K562 (cell line): ENCODE measurements around the gene ATAD2B. TPM values are rescaled to one million over a fixed set of nuclear protein-coding genes. Genes with fewer than 3 reads are reported as not detected.

Experiments
- ATAC-seq: fragments of 200-7000 bp; cut with Tn5 transposase; 3 replicates; pipeline ENCODE4 v1.9.1; 2020; ENCODE audit warnings: moderate library complexity
- BruUV-seq: library from RNA; stranded (reverse); fragments of 400-500 nt; replicated peaks from 2 replicates; lab custom pipeline; 2021; lab: Mats Ljungman, UMichigan
- CTCF ChIA-PET: fragments of 300-600 bp; formaldehyde crosslinking; extraction: SDS; loops from one replicate; lab custom pipeline; 2021; ENCODE audit warnings: low intra/inter-chr PET ratio; lab: Yijun Ruan, JAX
- POLR2A ChIA-PET: fragments of 300-600, 350-650 bp; sonication (Branson Sonifier 250); formaldehyde crosslinking; extraction: SDS; loops from one replicate; lab custom pipeline; 2021; ENCODE audit warnings: antibody characterized with exemption, inconsistent platforms; lab: Yijun Ruan, JAX
- DNase-seq, 4 experiments: peaks; one replicate each; pipeline versions ENCODE4 v3.0.0 to v3.0.0-alpha.2; 2011 to 2018; ENCODE audit warnings: low spot score in 3 of 4, mixed read lengths in 3 of 4; ENCODE audit errors: extremely low read depth in 1 of 4
- FAIRE-seq: peaks from 2 replicates; lab custom pipeline; 2011; peaks lifted over from hg19 to GRCh38; lab: Jason Lieb, UNC
- H2AFZ ChIP-seq: 2 replicates; pipeline ENCODE4 v1.6.0; 2011; ENCODE audit warnings: low read depth, low read length, control low read depth, inconsistent platforms
- H3K27ac ChIP-seq: fragments of 200-600 bp; 3 replicates; pipeline ENCODE4 v1.8.0; 2011; ENCODE audit warnings: low read depth, mild to moderate bottlenecking, control low read depth, inconsistent platforms, low read length, moderate library complexity, mixed read lengths; ENCODE audit errors: extremely low read depth
- H3K27me3 ChIP-seq, 2 experiments: fragments of 300-600 bp in 1 of 2; 2 replicates in 1 of 2; 3 replicates in 1 of 2; pipeline versions ENCODE4 v1.6.0 to v1.8.0; 2011; ENCODE audit warnings: inconsistent platforms in 2 of 2, low read length in 2 of 2, mild to moderate bottlenecking in 1 of 2, mixed read lengths in 1 of 2, moderate library complexity in 1 of 2; ENCODE audit not compliant: control insufficient read depth in 2 of 2, insufficient read depth in 2 of 2
- H3K36me3 ChIP-seq: fragments of 300-600 bp; 3 replicates; pipeline ENCODE4 v1.8.0; 2011; ENCODE audit warnings: mild to moderate bottlenecking, low read length, inconsistent platforms; ENCODE audit not compliant: control insufficient read depth, insufficient read depth
- H3K4me1 ChIP-seq, 2 experiments: fragments of 200-600 bp in 1 of 2; replicated peaks in 1 of 2; 2 replicates in 1 of 2; 3 replicates in 1 of 2; pipeline versions ENCODE4 v1.5.1 to v1.8.0; 2011; ENCODE audit warnings: inconsistent platforms in 2 of 2, low read length in 2 of 2, mild to moderate bottlenecking in 1 of 2, mixed read lengths in 1 of 2, moderate library complexity in 1 of 2; ENCODE audit not compliant: control insufficient read depth in 2 of 2, insufficient read depth in 2 of 2
- H3K4me2 ChIP-seq: 2 replicates; pipeline ENCODE4 v1.6.1; 2011; ENCODE audit warnings: low read length, control low read depth, inconsistent platforms, mixed read lengths; ENCODE audit not compliant: insufficient read depth
- H3K4me3 ChIP-seq: fragments of 200-600 bp; sonication (generic), shearing (Covaris generic); 2 replicates; pipeline ENCODE4 v1.5.1; 2016; ENCODE audit warnings: control low read depth, inconsistent platforms
- H3K79me2 ChIP-seq: fragments of 200-600 bp; 3 replicates; pipeline ENCODE4 v1.8.0; 2011; ENCODE audit warnings: low read length, inconsistent platforms; ENCODE audit not compliant: control insufficient read depth, insufficient read depth
- H3K9ac ChIP-seq, 2 experiments: 2 replicates each; pipeline versions ENCODE4 v1.6.0 to v1.6.1; 2011; ENCODE audit warnings: low read depth in 2 of 2, low read length in 2 of 2, control low read depth in 1 of 2, inconsistent platforms in 1 of 2, mild to moderate bottlenecking in 1 of 2, mixed read lengths in 1 of 2; ENCODE audit not compliant: insufficient read depth in 1 of 2
- H3K9me1 ChIP-seq: one replicate; pipeline ENCODE4 v1.6.0; 2011; ENCODE audit warnings: inconsistent platforms, mild to moderate bottlenecking, low read length, moderate library complexity; ENCODE audit not compliant: control insufficient read depth, insufficient read depth
- H3K9me3 ChIP-seq: replicated peaks from 2 replicates; pipeline ENCODE4 v1.5.1; 2011; ENCODE audit warnings: low read depth, low read length, inconsistent platforms; ENCODE audit not compliant: control insufficient read depth, insufficient read depth
- H4K20me1 ChIP-seq: replicated peaks from 2 replicates; pipeline ENCODE4 v1.6.1; 2011; ENCODE audit warnings: low read length, inconsistent platforms, mixed read lengths; ENCODE audit not compliant: control insufficient read depth, insufficient read depth
- EP400 ChIP-seq: fragments of 450-650 bp; IDR thresholded peaks from 2 replicates; pipeline ENCODE4 v1.6.1; 2017; ENCODE audit warnings: antibody characterized with exemption, mild to moderate bottlenecking, moderate library complexity
- FOXJ3 ChIP-seq: sonication (generic); formaldehyde crosslinking; IDR thresholded peaks from 2 replicates; pipeline ENCODE4 v1.4.0; 2020; ENCODE audit warnings: mild to moderate bottlenecking, missing genetic modification reagents
- HDAC8 ChIP-seq: fragments of 450-650 bp; IDR thresholded peaks from 2 replicates; pipeline ENCODE4 v1.6.1; 2016; ENCODE audit warnings: mild to moderate bottlenecking, missing genetic modification characterization, moderate library complexity, missing compliant biosample characterization
- HNRNPLL ChIP-seq: fragments of 200-400 bp; formaldehyde crosslinking; IDR thresholded peaks from 2 replicates; pipeline ENCODE4 v1.6.1; 2017; ENCODE audit warnings: low read length, low read depth, mild to moderate bottlenecking; ENCODE audit not compliant: poor library complexity, severe bottlenecking
- KAT7 ChIP-seq: sonication (generic); formaldehyde crosslinking; IDR thresholded peaks from 2 replicates; pipeline ENCODE4 v1.8.0; 2022; ENCODE audit warnings: missing genetic modification reagents, mild to moderate bottlenecking, borderline replicate concordance
- KDM2B ChIP-seq: fragments of 250-450 bp; sonication (Bioruptor Pico); IDR thresholded peaks from 2 replicates; pipeline ENCODE4 v1.8.0; 2021; ENCODE audit warnings: mild to moderate bottlenecking, moderate library complexity
- UBTF ChIP-seq, 2 experiments: IDR thresholded peaks; 2 replicates each; pipeline ENCODE4 v1.6.1; 2012; ENCODE audit warnings: improper control_type of control experiment in 2 of 2, low read depth in 2 of 2, low read length in 2 of 2, borderline replicate concordance in 1 of 2
- XRCC5 ChIP-seq: fragments of 200-400 bp; formaldehyde crosslinking; IDR thresholded peaks from 2 replicates; pipeline ENCODE4 v1.6.1; 2017; ENCODE audit warnings: low read depth, mild to moderate bottlenecking, low read length
- ZNF232 ChIP-seq: sonication (generic); formaldehyde crosslinking; IDR thresholded peaks from 2 replicates; pipeline ENCODE4 v1.8.0; 2022; ENCODE audit warnings: mild to moderate bottlenecking, missing genetic modification reagents
- ZNF263 ChIP-seq: sonication (generic); formaldehyde crosslinking; IDR thresholded peaks from 2 replicates; pipeline ENCODE4 v1.8.0; 2022; ENCODE audit warnings: mild to moderate bottlenecking, missing genetic modification reagents, borderline replicate concordance
- ZNF518B ChIP-seq: fragments of 250-450 bp; sonication (Bioruptor Pico); IDR thresholded peaks from 2 replicates; pipeline ENCODE4 v1.5.0; 2021; ENCODE audit warnings: mild to moderate bottlenecking, moderate library complexity
- ZNF785 ChIP-seq: fragments of 250-450 bp; sonication (Bioruptor Pico); IDR thresholded peaks from 2 replicates; pipeline ENCODE4 v1.4.0; 2020; ENCODE audit warnings: mild to moderate bottlenecking
- WGBS: fragments of 100-300 bp; shearing (Covaris generic); methylation state at CpG from one replicate; pipeline ENCODE4 v1.1.6; 2016; ENCODE audit warnings: low coverage, mixed read lengths; ENCODE audit not compliant: insufficient coverage; ENCODE audit errors: missing lambda C conversion rate; 5-methylcytosine and 5-hydroxymethylcytosine counted together
- in situ Hi-C: fragments of 300-500 bp; cut with MboI; formaldehyde crosslinking; loops from 4 replicates; pipeline ENCODE4 v1.15.0; 2018; ENCODE audit warnings: inconsistent platforms, mixed read lengths
- intact Hi-C: fragments of 100-400 bp; cut with micrococcal nuclease; formaldehyde crosslinking; loops from 2 replicates; pipeline ENCODE4 v1.14.2; 2022
- polyA plus RNA-seq, 8 experiments: library from polyadenylated mRNA; depleted of rRNA in 4 of 8; stranded (reverse) in 5 of 8; unstranded in 3 of 8; fragments of >200 nt; fragmentation: Nextera tagmentation in 2 of 8; fragmentation: Illumina TruSeq in 1 of 8; extraction: Ambion mirVana in 2 of 8; extraction: Trizol in 1 of 8; gene quantifications; 2 replicates each; pipeline versions ENCODE4 v1.2.1 to v1.2.3, GENCODE V29; 2011 to 2014; ENCODE audit warnings: inconsistent platforms in 1 of 8, missing spikeins in 1 of 8
- total RNA-seq, 7 experiments: library from RNA; depleted of rRNA in 6 of 7; stranded (reverse); fragments of >200 nt in 6 of 7; fragmentation: Illumina TruSeq in 2 of 7; extraction: Trizol in 2 of 7; gene quantifications; 2 replicates each; pipeline versions ENCODE4 v1.2.1 to v1.2.3, GENCODE V29; 2011 to 2021; ENCODE audit warnings: low replicate concordance in 1 of 7
- TF ChIP-seq, protein P1 (sequence below): fragments of 450-650 bp; formaldehyde crosslinking; conservative IDR thresholded peaks from 2 replicates; pipeline ENCODE4 v1.4.0; 2022; ENCODE audit warnings: mild to moderate bottlenecking, missing genetic modification characterization
- TF ChIP-seq, protein P2 (sequence below): fragments of 450-650 bp; IDR thresholded peaks from 2 replicates; pipeline ENCODE4 v1.6.1; 2016

The ATAD2B gene
- total and polyA plus RNA-seq, 9 of the 15 experiments (the other 6 are each of a cell fraction or from before 2014, with no cell fraction given): 3.2 to 21.6 (median 11.4) TPM

GRCh38 chr2:23836971-23837565, 89.9 kb downstream of the ATAD2B start:
- Histone ChIP-seq H3K79me2 (no peaks in the 10 kb centered on the region), H3K27me3 (no peaks in the 10 kb centered on the region), H3K9me1 (no peaks in the 10 kb centered on the region), H3K9ac (no peak overlapping the region), H3K9me3 (no peaks in the 10 kb centered on the region), H3K4me2 (no peak overlapping the region), H3K36me3 (peaks cover 8% of the 10 kb centered on the region; the same call in 1 of the 3 replicates), H3K27ac (no peak overlapping the region), H3K4me1 (no peaks in the 10 kb centered on the region), H4K20me1 (no peaks in the 10 kb centered on the region), H2AFZ (no peak overlapping the region), H3K4me3 (no peak overlapping the region)
- no peak for DNase-seq
- ChIA-PET CTCF (no interaction called here), POLR2A (interaction anchor here (1.2 to 1.6 kb wide), 3 partner anchors 9 to 17 kb away, joined by 4 read pairs; no protein-coding TSS in a partner anchor)
- no peak for ATAC-seq
- intact Hi-C loops (no loop called here), in situ Hi-C loops (no loop called here)
- no TSS peak for BruUV-seq
- WGBS: 91% methylated on average over 9 of the region's 9 CpGs
- FAIRE-seq: no peak
- TF ChIP-seq ZNF518B (CRISPR knock-in tag) (no peak), EP400 (no peak), FOXJ3 (CRISPR knock-in tag) (no peak), HNRNPLL (no peak), HDAC8 (tag) (no peak), ZNF785 (CRISPR knock-in tag) (no peak), UBTF (IDR thresholded peaks at IDR 0.05; ENCODE audit: borderline replicate concordance in 1 of 2, low read depth in 2 of 2, low read length in 2 of 2) (no peak), KAT7 (CRISPR knock-in tag) (no peak), XRCC5 (no peak), ZNF263 (no peak), ZNF232 (CRISPR knock-in tag) (no peak), KDM2B (no peak)
- TF ChIP-seq, protein P1, sequence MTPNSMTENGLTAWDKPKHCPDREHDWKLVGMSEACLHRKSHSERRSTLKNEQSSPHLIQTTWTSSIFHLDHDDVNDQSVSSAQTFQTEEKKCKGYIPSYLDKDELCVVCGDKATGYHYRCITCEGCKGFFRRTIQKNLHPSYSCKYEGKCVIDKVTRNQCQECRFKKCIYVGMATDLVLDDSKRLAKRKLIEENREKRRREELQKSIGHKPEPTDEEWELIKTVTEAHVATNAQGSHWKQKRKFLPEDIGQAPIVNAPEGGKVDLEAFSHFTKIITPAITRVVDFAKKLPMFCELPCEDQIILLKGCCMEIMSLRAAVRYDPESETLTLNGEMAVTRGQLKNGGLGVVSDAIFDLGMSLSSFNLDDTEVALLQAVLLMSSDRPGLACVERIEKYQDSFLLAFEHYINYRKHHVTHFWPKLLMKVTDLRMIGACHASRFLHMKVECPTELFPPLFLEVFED: no peak
- TF ChIP-seq, protein P2, sequence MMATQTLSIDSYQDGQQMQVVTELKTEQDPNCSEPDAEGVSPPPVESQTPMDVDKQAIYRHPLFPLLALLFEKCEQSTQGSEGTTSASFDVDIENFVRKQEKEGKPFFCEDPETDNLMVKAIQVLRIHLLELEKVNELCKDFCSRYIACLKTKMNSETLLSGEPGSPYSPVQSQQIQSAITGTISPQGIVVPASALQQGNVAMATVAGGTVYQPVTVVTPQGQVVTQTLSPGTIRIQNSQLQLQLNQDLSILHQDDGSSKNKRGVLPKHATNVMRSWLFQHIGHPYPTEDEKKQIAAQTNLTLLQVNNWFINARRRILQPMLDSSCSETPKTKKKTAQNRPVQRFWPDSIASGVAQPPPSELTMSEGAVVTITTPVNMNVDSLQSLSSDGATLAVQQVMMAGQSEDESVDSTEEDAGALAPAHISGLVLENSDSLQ: no peak
